Fibroblast of the conjunctiva (primary cell): ENCODE measurements around the gene BBLN.

ENCODE experiments used
- DNase-seq: peaks from one replicate; pipeline ENCODE4 v3.0.0-alpha.2; 2010; ENCODE audit warnings: low read depth

BBLN gene

GRCh38 chr9:128145536-128145935 is 14.5 kb upstream of the BBLN start:
- no peak for DNase-seq

GRCh38 chr9:128145951-128146351 is 14.1 kb upstream of the BBLN start:
- no peak for DNase-seq

- DNase-seq = no peak
Measured at GRCh38 chr9:128146591-128147120, 13.4 kb upstream of the BBLN start.

GRCh38 chr9:128148509-128149000 is 11.5 kb upstream of the BBLN start:
- no peak for DNase-seq

- no peak for DNase-seq
Measured at GRCh38 chr9:128149001-128149701, 10.9 kb upstream of the BBLN start, which contains the start of gene LCN2. LCN2 (plus strand) TSS chr9:128149453; CDS start chr9:128149526, 73 bp downstream.

- no peak for DNase-seq
Measured at GRCh38 chr9:128149951-128150593, 10.0 kb upstream of the BBLN start.

- no peak for DNase-seq
Measured at GRCh38 chr9:128150594-128151308, 9.3 kb upstream of the BBLN start.

GRCh38 chr9:128151309-128152132 is 8.5 kb upstream of the BBLN start:
- DNase-seq = no peak

- DNase-seq = no peak
Measured at GRCh38 chr9:128152133-128153059, 7.7 kb upstream of the BBLN start.

- DNase-seq = no peak
Measured at GRCh38 chr9:128153060-128153946, 6.8 kb upstream of the BBLN start.

- no peak for DNase-seq
Measured at GRCh38 chr9:128153947-128154695, 5.9 kb upstream of the BBLN start.

GRCh38 chr9:128155736-128156500 is 4.1 kb upstream of the BBLN start:
- DNase-seq = no peak

- no peak for DNase-seq
Measured at GRCh38 chr9:128159522-128159783, 612 bp upstream of the BBLN start.

GRCh38 chr9:128160603-128160987 is 530 bp downstream of the BBLN start:
- DNase-seq = no peak

GRCh38 chr9:128161215-128161902 is 1.3 kb downstream of the BBLN start:
- no peak for DNase-seq

- peak; percentile 22 for DNase-seq
Measured at GRCh38 chr9:128162215-128163026, 2.4 kb downstream of the BBLN start.

- DNase-seq = no peak
Measured at GRCh38 chr9:128163027-128163515, 3.0 kb downstream of the BBLN start.
